Inferior parietal cortex (tissue), 1 donor: ENCODE results near the gene TFF1.

ENCODE experiments used
- DNase-seq: peaks from one replicate; pipeline ENCODE4 v3.0.0-alpha.2; 2016; ENCODE audit errors: extremely low spot score

The TFF1 gene

DNA sequence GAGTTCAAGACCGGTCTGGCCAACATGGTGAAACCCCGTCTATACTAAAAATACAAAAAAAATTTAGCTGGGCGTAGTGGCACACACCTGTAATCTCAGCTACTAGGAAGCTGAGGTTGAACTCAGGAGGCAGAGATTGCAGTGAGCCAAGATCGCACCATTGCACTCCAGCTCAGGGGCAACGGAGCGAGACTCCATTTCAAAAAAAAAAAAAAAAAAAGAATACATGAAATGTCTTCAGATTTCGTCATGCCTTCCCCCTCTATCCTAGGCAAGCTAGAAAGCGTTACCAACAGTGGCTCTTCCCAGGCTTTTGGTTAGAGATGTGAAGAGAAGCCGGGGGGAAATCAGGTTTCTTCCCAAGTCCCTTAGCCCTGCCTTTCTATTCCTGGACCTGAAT lies 3.6 kb downstream of the TFF1 start:
- no peak for DNase-seq

- no peak for DNase-seq
Observed at GRCh38 chr21:42362198-42362597, 4.1 kb downstream of the TFF1 start.

- no peak for DNase-seq
Observed at GRCh38 chr21:42361286-42361685, 5.0 kb downstream of the TFF1 start.

DNA sequence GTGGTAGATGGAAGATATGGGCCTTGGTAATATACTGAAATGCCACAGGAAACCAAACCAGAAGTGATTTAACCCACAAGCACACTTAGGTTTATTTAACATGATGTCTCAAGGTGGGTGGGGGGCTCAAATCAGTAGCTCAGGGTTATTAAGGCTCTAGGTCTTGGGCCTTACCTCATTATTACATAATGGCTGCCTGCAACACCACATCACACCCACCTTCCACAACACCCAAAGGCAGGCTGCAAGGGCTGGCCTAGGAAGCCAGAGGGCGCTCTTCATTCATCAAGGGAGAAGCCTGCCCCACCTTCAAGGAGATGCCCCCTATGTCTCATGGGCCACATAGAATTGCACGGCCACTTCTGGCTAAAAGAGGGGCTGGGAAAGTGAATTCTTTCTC lies 6.0 kb downstream of the TFF1 start:
- no peak for DNase-seq

GRCh38 chr21:42358937-42359336 lies 7.4 kb downstream of the TFF1 start:
- DNase-seq: no peak

- DNase-seq: no peak
Observed at GRCh38 chr21:42358261-42358660, 8.1 kb downstream of the TFF1 start.

GRCh38 chr21:42357307-42357706 lies 9.0 kb downstream of the TFF1 start:
- DNase-seq: no peak

DNA sequence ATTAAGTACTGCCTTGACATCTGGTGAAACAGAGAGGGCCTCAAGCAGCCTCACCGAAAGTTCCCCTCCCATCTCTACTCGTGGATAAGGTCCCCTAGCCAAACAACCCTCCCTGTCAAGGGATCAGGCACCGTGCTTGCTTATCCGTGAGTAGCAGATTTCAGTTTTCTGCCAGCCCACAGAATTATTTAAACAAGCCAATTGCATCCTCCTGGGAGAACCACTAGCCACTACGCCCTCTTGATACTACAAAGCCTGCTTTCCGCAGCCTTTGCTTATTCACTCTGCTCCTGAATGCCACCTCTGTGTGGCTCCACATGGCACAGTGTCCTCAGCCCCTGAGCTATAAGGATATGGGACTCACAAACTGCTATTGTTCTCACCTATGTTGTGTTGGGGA lies 9.7 kb downstream of the TFF1 start:
- DNase-seq: no peak

DNA sequence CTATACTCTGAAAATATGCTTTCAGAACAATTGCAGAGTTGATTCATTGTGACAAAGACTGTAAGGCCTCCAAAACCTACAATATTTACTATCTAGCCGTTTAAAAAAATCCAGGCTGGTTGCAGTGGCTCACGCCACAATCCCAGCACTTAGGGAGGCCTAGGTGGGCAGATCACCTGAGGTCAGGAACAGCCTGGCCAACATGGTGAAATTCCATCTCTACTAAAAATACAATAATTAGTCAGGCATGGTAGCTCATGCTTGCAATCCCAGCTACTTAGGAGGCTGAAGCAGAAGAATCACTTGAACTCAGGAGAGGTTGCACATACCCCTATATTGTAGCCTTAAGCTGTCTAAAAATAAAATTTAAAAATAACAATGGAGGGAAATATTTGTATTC lies 10.3 kb downstream of the TFF1 start:
- DNase-seq: no peak

DNA sequence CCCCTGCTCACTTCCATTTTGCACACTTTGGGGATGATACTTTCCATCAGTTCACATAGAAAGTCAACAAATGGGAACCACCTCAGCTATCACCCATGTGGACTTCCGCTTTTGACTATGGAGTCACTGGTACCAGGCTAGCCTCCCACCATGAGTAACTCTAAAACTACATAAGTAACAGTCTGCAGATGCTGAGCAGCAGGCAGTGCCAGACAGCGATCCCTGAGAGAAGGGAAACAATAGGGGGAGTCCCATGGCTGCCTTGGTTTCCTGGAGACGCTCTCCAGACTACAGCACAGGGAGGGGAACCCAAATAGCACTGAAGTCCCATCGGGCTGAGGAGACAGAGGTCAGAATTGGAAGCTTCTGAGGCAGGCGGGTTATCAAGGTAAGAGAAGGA lies 12.7 kb downstream of the TFF1 start:
- DNase-seq: no peak

DNA sequence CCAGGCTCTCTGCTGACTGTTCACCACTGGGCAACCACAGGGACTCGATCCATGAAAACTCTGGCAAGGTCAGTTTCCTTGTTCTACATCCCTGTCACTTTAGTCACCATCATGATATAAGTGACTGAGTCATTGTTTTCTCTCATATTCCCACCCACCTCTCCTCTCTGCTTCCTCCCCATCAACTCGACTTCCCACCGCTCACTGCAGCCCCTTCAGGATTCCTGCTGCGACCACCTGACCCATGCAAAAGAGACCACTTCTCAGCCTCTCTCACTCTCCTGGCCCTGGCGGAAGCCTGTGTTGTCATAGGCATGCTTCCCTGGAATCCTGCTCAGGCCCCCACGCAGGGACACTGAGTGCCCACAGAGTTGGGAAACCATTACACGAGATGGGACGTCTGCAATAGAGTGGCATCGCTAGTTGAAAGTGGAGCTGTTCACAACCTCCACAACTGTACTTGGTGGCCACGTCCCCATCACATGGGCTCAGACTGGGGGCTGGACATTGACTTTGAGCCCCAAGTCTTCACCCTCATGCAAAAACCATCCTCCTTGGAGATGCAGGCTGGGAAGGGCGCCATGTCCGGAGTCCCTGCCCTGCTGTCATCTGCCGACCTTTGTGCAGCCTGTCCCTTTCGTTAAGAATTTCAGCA lies 13.8 kb downstream of the TFF1 start:
- no peak for DNase-seq

DNA sequence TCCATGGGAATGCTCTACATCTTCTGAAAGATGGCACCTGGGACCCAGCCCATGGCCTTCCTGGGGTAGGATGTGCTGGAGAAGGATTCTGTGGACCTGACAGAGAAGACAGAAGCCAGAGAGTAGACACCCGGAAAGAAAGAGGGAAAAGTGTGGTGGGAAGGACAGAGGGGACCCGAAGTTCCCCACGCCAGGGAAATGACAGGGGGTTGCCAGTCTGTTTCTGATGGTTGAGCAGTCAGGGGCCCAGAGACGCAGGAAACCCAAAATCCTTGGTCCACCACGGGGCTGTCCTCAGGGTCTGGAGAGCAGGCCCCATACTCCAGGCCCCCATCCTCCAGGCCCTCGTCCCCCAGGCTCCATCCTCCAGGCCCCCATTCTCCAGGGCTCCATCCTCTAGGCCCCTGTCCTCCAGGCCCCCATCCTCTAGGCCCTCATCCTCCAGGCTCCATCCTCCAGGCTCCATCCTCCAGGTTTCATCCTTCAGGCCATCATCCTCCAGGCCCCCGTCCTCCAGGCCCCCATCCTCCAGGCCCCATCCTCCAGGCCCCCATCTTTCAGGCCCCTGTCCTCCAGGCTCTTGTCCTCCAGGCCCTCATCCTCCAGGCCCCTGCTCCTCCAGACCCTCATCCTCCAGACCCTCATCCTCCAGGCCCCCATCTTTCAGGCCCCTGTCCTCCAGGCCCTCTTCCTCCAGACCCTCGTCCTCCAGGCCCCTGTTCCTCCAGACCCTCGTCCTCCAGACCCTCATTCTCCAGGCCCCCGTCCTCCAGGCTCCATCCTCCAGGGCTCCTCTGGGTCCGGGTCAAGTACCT lies 14.5 kb downstream of the TFF1 start:
- DNase-seq: no peak

DNA sequence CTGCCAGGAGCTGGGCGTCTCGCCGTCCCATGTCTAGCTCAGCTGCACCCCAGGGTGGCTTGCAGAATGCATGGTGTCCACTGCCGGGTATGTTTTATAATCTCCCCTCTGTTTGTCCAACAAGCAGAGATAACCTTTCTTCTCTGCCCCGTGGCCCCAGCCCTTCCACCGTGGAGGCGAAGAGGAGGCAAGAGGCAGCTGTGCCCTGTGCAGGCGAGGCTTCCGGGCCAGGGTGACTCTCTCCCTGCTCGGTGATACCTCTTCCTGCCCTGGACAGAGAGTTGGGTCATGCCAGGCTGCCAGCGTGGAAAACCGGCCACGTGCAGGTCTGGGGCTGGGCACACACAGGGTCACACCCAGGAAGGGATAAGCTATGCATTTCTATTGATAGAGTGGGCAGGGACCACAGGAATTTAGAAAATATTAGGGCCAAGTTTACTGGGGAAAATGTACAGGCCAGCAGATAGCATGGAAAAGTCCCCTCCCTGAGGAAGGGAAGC lies 15.4 kb downstream of the TFF1 start, which contains the start of gene TFF2:
TSS of gene TFF2 (minus strand) at position 68 of the 500 bp plus-strand sequence. CDS start at position 31, 37 bp downstream.
- no peak for DNase-seq

GRCh38 chr21:42350318-42350910 lies 15.9 kb downstream of the TFF1 start:
- DNase-seq: no peak

GRCh38 chr21:42349420-42350317 lies 16.7 kb downstream of the TFF1 start:
- no peak for DNase-seq

- DNase-seq: no peak
Observed at GRCh38 chr21:42348762-42349161, 17.6 kb downstream of the TFF1 start.

DNA sequence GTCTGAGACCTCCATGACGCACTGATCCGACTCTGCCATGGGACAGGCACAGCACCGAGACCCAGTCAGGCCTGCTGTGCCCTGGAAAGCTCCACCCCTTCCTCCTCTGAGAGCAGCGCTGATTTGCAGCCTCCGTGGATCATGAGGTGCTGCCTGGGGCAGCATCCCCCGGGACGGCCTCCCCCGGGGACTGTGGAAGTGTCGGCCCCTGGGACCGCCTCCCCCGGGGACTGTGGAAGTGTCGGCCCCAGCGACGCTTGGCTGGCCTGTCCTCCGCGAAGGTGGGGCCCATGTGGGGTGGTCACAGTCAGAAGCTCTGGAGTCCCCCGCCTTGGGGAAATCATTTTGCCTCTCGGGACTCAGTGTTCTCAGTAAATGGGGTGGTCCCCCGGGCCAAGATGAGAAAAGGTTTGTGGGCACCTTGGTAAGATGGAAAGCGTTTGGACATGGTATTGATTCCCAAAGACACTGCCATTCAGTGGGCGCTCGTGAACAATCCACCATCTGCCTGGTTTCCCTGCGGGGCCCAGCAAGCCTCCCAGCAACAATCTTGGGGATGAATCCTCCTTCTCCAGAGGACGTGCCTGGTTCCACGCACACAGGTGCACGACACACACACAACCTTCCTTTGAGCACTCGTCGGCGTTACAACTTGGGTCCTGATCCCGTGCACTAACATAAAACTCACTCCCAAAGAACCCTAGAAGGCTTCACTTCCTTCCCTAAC lies 18.6 kb downstream of the TFF1 start:
- no peak for DNase-seq

GRCh38 chr21:42346866-42347600 lies 19.3 kb downstream of the TFF1 start:
- no peak for DNase-seq

GRCh38 chr21:42346441-42346840 lies 19.9 kb downstream of the TFF1 start:
- DNase-seq: no peak

DNA sequence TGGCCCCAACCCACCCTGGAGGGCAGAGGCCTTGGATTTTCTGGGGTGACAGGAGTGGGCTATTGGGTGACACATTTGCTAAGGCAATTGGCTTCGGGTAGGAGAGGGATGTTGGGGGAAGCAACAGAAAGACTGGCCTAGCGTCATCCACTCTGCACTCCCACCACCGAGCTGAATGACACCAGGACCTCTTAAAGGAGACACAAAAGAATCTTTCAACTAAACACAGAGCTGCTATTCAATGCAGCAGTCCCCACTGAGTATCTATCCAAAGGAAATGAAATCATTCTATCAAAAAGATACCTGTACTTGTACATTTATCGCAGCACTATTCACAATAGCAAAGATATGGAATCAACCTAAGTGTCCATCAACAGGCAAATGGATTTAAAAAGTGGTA lies 21.7 kb downstream of the TFF1 start:
- no peak for DNase-seq
